Endodermal cell (in vitro differentiated cells): ENCODE data around the gene NARS2. TPM values are rescaled to one million over a fixed set of nuclear protein-coding genes. Genes with fewer than 3 reads are reported as not detected.
A peak's percentile ranks its signal among the peaks of the same experiment; 100 is the strongest.

Source experiments
- DNase-seq: peaks from one replicate; pipeline ENCODE4 v3.0.0-alpha.2; 2017
- H3K27ac ChIP-seq: 2 replicates; pipeline ENCODE4 v1.5.1; 2013; ENCODE audit warnings: mild to moderate bottlenecking, low read depth, low read length, moderate library complexity
- H3K27me3 ChIP-seq: 2 replicates; pipeline ENCODE4 v1.6.1; 2013; ENCODE audit warnings: mild to moderate bottlenecking, low read length, moderate library complexity; ENCODE audit not compliant: insufficient read depth, control insufficient read depth, poor library complexity, severe bottlenecking
- H3K36me3 ChIP-seq: 2 replicates; pipeline ENCODE4 v1.7.0; 2013; ENCODE audit warnings: mild to moderate bottlenecking, low read length, moderate library complexity; ENCODE audit not compliant: control insufficient read depth, insufficient read depth
- H3K4me1 ChIP-seq: one replicate; pipeline ENCODE4 v1.7.0; 2013; ENCODE audit warnings: low read length; ENCODE audit not compliant: control insufficient read depth, insufficient read depth
- H3K4me3 ChIP-seq: 2 replicates; pipeline ENCODE4 v1.5.1; 2013; ENCODE audit warnings: mild to moderate bottlenecking, low read length, moderate library complexity
- H3K9ac ChIP-seq: 2 replicates; pipeline ENCODE4 v1.6.1; 2013; ENCODE audit warnings: mild to moderate bottlenecking, low read length, moderate library complexity; ENCODE audit not compliant: poor library complexity, severe bottlenecking; ENCODE audit errors: extremely low read depth
- H3K9me3 ChIP-seq: 2 replicates; pipeline ENCODE4 v1.6.1; 2013; ENCODE audit warnings: mild to moderate bottlenecking, low read length, moderate library complexity; ENCODE audit not compliant: control insufficient read depth
- H3K27ac Mint-ChIP-seq: 2 replicates; pipeline ENCODE4 v1.8.0; 2020; ENCODE audit warnings: mixed read lengths
- H3K27me3 Mint-ChIP-seq: 2 replicates; pipeline ENCODE4 v1.8.0; 2021; ENCODE audit warnings: mild to moderate bottlenecking, mixed read lengths; ENCODE audit not compliant: insufficient read depth
- H3K36me3 Mint-ChIP-seq: 2 replicates; pipeline ENCODE4 v1.8.0; 2020; ENCODE audit warnings: low read depth, mixed read lengths
- H3K4me1 Mint-ChIP-seq: 2 replicates; pipeline ENCODE4 v1.8.0; 2020; ENCODE audit warnings: mixed read lengths
- H3K4me3 Mint-ChIP-seq: 2 replicates; pipeline ENCODE4 v1.8.0; 2020; ENCODE audit warnings: mild to moderate bottlenecking, moderate library complexity, mixed read lengths
- H3K9me3 Mint-ChIP-seq: 2 replicates; pipeline ENCODE4 v1.8.0; 2020; ENCODE audit warnings: mild to moderate bottlenecking, mixed read lengths
- CTCF ChIP-seq: fragments of 200-600 bp; sonication (generic); conservative IDR thresholded peaks from 2 replicates; pipeline ENCODE4 v1.5.0; 2021; ENCODE audit warnings: antibody characterized with exemption, mild to moderate bottlenecking
- WGBS, 2 experiments: methylation state at CpG; one replicate each; pipeline versions ENCODE4 v1.1.5 to v1.1.7; 2013; ENCODE audit warnings: missing lambda C conversion rate in 2 of 2, mixed read lengths in 1 of 2; ENCODE audit not compliant: insufficient coverage in 1 of 2, insufficient read length in 1 of 2; 5-methylcytosine and 5-hydroxymethylcytosine counted together
- total RNA-seq, 2 donors: library from RNA; stranded (reverse); fragmentation: NEBNext Ultra II Directional in 1 of 2; extraction: Animal tissue kit (Norgen Biotek cat#: 25700) in 1 of 2; gene quantifications; 2 replicates in 1 of 2; 3 replicates in 1 of 2; pipeline ENCODE4 v1.2.1, GENCODE V29; 2021

Gene NARS2
- total RNA-seq, 2 donors from 2014 or later = 45.8 to 53.7 TPM

- H3K9me3 ChIP-seq = peaks cover 19% of the 10 kb centered on the region
- Mint-ChIP-seq H3K4me1 (peaks cover 23% of the 10 kb centered on the region), H3K27ac (no peak overlapping the region), H3K27me3 (peaks cover under 1% of the 10 kb centered on the region), H3K4me3 (no peak overlapping the region), H3K9me3 (peaks cover 13% of the 10 kb centered on the region), H3K36me3 (no peaks in the 10 kb centered on the region)
- peaks cover 12% of the 10 kb centered on the region for H3K4me1 ChIP-seq
- TF ChIP-seq CTCF = no peak
- peak overlapping the region; percentile 9 for H3K4me3 ChIP-seq
- H3K36me3 ChIP-seq = no peaks in the 10 kb centered on the region
- no peaks in the 10 kb centered on the region for H3K27me3 ChIP-seq
- no peak for DNase-seq
- no peak overlapping the region for H3K9ac ChIP-seq
- no peak overlapping the region for H3K27ac ChIP-seq
Observed at GRCh38 chr11:78607696-78608095, 33.0 kb upstream of the NARS2 start.

GRCh38 chr11:78606667-78607066, 32.0 kb upstream of the NARS2 start:
- no peak for TF ChIP-seq CTCF
- DNase-seq = no peak
- Histone ChIP-seq H3K36me3 (no peaks in the 10 kb centered on the region), H3K4me3 (peak overlapping the region; percentile 8), H3K27me3 (no peaks in the 10 kb centered on the region), H3K9ac (no peak overlapping the region), H3K4me1 (peaks cover 12% of the 10 kb centered on the region), H3K27ac (no peak overlapping the region), H3K9me3 (peaks cover 19% of the 10 kb centered on the region)
- H3K36me3 Mint-ChIP-seq = no peaks in the 10 kb centered on the region
- 75 to 80% methylated on average over 1 to 3 of the region's 3 CpGs for WGBS, 2 experiments
- H3K9me3 Mint-ChIP-seq = peaks cover 22% of the 10 kb centered on the region
- H3K27ac Mint-ChIP-seq = no peak overlapping the region
- H3K4me3 Mint-ChIP-seq = no peak overlapping the region
- peaks cover 5% of the 10 kb centered on the region for H3K27me3 Mint-ChIP-seq
- peaks cover 23% of the 10 kb centered on the region for H3K4me1 Mint-ChIP-seq

GRCh38 chr11:78605296-78605695, 30.6 kb upstream of the NARS2 start:
- Mint-ChIP-seq H3K36me3 (no peaks in the 10 kb centered on the region), H3K27me3 (peaks cover 6% of the 10 kb centered on the region), H3K4me3 (no peak overlapping the region), H3K9me3 (peaks cover 25% of the 10 kb centered on the region), H3K27ac (no peak overlapping the region), H3K4me1 (peaks cover 23% of the 10 kb centered on the region)
- WGBS, 2 experiments = 90 to 96% methylated on average over 3 to 7 of the region's 7 CpGs
- H3K9ac ChIP-seq = no peak overlapping the region
- peaks cover 12% of the 10 kb centered on the region for H3K4me1 ChIP-seq
- H3K4me3 ChIP-seq = no peak overlapping the region
- H3K9me3 ChIP-seq = peaks cover 19% of the 10 kb centered on the region
- no peak for DNase-seq
- no peak overlapping the region for H3K27ac ChIP-seq
- no peaks in the 10 kb centered on the region for H3K36me3 ChIP-seq
- no peaks in the 10 kb centered on the region for H3K27me3 ChIP-seq
- no peak for TF ChIP-seq CTCF
